HepG2 (cell line): Measurements from ENCODE around the gene SPATA33. TPM values are rescaled to one million over a fixed set of nuclear protein-coding genes. Genes with fewer than 3 reads are reported as not detected.

Source experiments
- ATAC-seq: fragments of 200-7000 bp; cut with Tn5 transposase; 3 replicates; pipeline ENCODE4 v1.9.1; 2020; ENCODE audit warnings: mild to moderate bottlenecking, moderate library complexity
- BruUV-seq: library from RNA; stranded (reverse); fragments of 400-500 nt; replicated peaks from 2 replicates; lab custom pipeline; 2021; lab: Mats Ljungman, UMichigan
- CTCF ChIA-PET: fragments of 300-600 bp; formaldehyde crosslinking; extraction: SDS; loops from one replicate; lab custom pipeline; 2021; ENCODE audit warnings: low total read pairs, inconsistent platforms, low intra/inter-chr PET ratio; lab: Yijun Ruan, JAX
- POLR2A ChIA-PET: fragments of 350-600 bp; sonication (Branson Sonifier 250); formaldehyde crosslinking; loops from one replicate; lab custom pipeline; 2020; ENCODE audit warnings: antibody characterized with exemption, inconsistent platforms; lab: Yijun Ruan, JAX
- DNase-seq: peaks from one replicate; pipeline ENCODE4 v3.0.0-alpha.2; 2015; ENCODE audit warnings: low spot score
- FAIRE-seq: peaks from 3 replicates; lab custom pipeline; 2011; peaks lifted over from hg19 to GRCh38; lab: Jason Lieb, UNC
- H2AFZ ChIP-seq: one replicate; pipeline ENCODE4 v1.6.1; 2011; ENCODE audit warnings: low read length, inconsistent platforms
- H3K27ac ChIP-seq: fragments of 300-600 bp; 3 replicates; pipeline ENCODE4 v1.8.0; 2011; ENCODE audit warnings: mixed run types, mild to moderate bottlenecking, mixed read lengths, low read length, inconsistent platforms; ENCODE audit not compliant: insufficient read depth; ENCODE audit errors: extremely low read length
- H3K27me3 ChIP-seq, 2 experiments: fragments of 200-600 bp in 1 of 2; 2 replicates in 1 of 2; 3 replicates in 1 of 2; pipeline versions ENCODE4 v1.6.0 to v1.8.0; 2011; ENCODE audit warnings: low read length in 2 of 2, mild to moderate bottlenecking in 2 of 2, moderate library complexity in 2 of 2, inconsistent platforms in 1 of 2; ENCODE audit not compliant: insufficient read depth in 2 of 2, control insufficient read depth in 1 of 2
- H3K36me3 ChIP-seq, 2 experiments: fragments of 200-600 bp in 1 of 2; replicated peaks in 1 of 2; 2 replicates in 1 of 2; 3 replicates in 1 of 2; pipeline versions ENCODE4 v1.5.1 to v1.8.0; 2011; ENCODE audit warnings: low read length in 2 of 2, inconsistent platforms in 1 of 2; ENCODE audit not compliant: insufficient read depth in 2 of 2, control insufficient read depth in 1 of 2
- H3K4me1 ChIP-seq: 2 replicates; pipeline ENCODE4 v1.5.1; 2012; ENCODE audit warnings: low read length, inconsistent platforms; ENCODE audit not compliant: insufficient read depth
- H3K4me2 ChIP-seq: 2 replicates; pipeline ENCODE4 v1.6.0; 2011; ENCODE audit warnings: low read depth, low read length, inconsistent platforms
- H3K4me3 ChIP-seq, 3 experiments: fragments of 200-600 bp in 1 of 3; sonication (generic), shearing (Covaris generic) in 1 of 3; replicated peaks in 1 of 3; 2 replicates each; pipeline ENCODE4 v1.5.1; 2011 to 2016; ENCODE audit warnings: low read length in 3 of 3, inconsistent platforms in 2 of 3, low read depth in 2 of 3, mild to moderate bottlenecking in 2 of 3, control low read depth in 1 of 3, mixed read lengths in 1 of 3; ENCODE audit not compliant: insufficient read depth in 1 of 3
- H3K79me2 ChIP-seq: one replicate; pipeline ENCODE4 v1.6.1; 2011; ENCODE audit warnings: low read length, inconsistent platforms; ENCODE audit not compliant: insufficient read depth
- H3K9ac ChIP-seq: 2 replicates; pipeline ENCODE4 v1.6.0; 2011; ENCODE audit warnings: mild to moderate bottlenecking, low read depth, low read length, inconsistent platforms; ENCODE audit not compliant: insufficient read depth
- H3K9me3 ChIP-seq: 2 replicates; pipeline ENCODE4 v1.5.1; 2012; ENCODE audit warnings: mild to moderate bottlenecking, low read length
- H4K20me1 ChIP-seq: 2 replicates; pipeline ENCODE4 v1.6.0; 2011; ENCODE audit warnings: inconsistent platforms, mild to moderate bottlenecking, low read length, moderate library complexity; ENCODE audit not compliant: insufficient read depth
- BHLHE40 ChIP-seq: IDR thresholded peaks from 2 replicates; pipeline ENCODE4 v1.6.1; 2011; ENCODE audit warnings: low read length, improper control_type of control experiment
- CCDC6 ChIP-seq: sonication (generic); formaldehyde crosslinking; IDR thresholded peaks from 2 replicates; pipeline ENCODE4 v1.8.1; 2022; ENCODE audit warnings: mild to moderate bottlenecking, missing genetic modification reagents, moderate library complexity
- DR1 ChIP-seq: sonication (generic); formaldehyde crosslinking; IDR thresholded peaks from 2 replicates; pipeline ENCODE4 v1.8.0; 2021; ENCODE audit warnings: mild to moderate bottlenecking, missing genetic modification reagents, inconsistent platforms
- SMAD3 ChIP-seq: sonication (generic); formaldehyde crosslinking; IDR thresholded peaks from 2 replicates; pipeline ENCODE4 v1.4.0; 2020; ENCODE audit warnings: missing genetic modification reagents
- ZBTB39 ChIP-seq: sonication (generic); formaldehyde crosslinking; IDR thresholded peaks from 2 replicates; pipeline ENCODE4 v1.5.0; 2020; ENCODE audit warnings: missing genetic modification reagents
- ZNF160 ChIP-seq: sonication (generic); formaldehyde crosslinking; IDR thresholded peaks from 2 replicates; pipeline ENCODE4 v1.8.0; 2022; ENCODE audit warnings: mild to moderate bottlenecking, inconsistent platforms, missing genetic modification reagents
- ZNF567 ChIP-seq: sonication (generic); formaldehyde crosslinking; IDR thresholded peaks from 2 replicates; pipeline ENCODE4 v1.8.1; 2023; ENCODE audit warnings: mild to moderate bottlenecking, missing genetic modification reagents, borderline replicate concordance
- ZNF605 ChIP-seq: sonication (generic); formaldehyde crosslinking; IDR thresholded peaks from 2 replicates; pipeline ENCODE4 v1.8.0; 2022; ENCODE audit warnings: mild to moderate bottlenecking, missing genetic modification reagents
- ZNF614 ChIP-seq: IDR thresholded peaks from 2 replicates; pipeline ENCODE4 v1.6.1; 2018; ENCODE audit warnings: missing biosample characterization, missing genetic modification reagents, inconsistent platforms, borderline replicate concordance
- ZNF768 ChIP-seq: sonication (generic); formaldehyde crosslinking; IDR thresholded peaks from 2 replicates; pipeline ENCODE4 v1.4.0; 2020; ENCODE audit warnings: missing genetic modification reagents
- WGBS: methylation state at CpG from one replicate; pipeline ENCODE4 v1.1.6; 2017; ENCODE audit warnings: low lambda C conversion rate; 5-methylcytosine and 5-hydroxymethylcytosine counted together
- in situ Hi-C: cut with HindIII; loops from 2 replicates; pipeline ENCODE4 v1.10.0; 2017; ENCODE audit warnings: low pct_unique_long_range_greater_than_20kb; ENCODE audit not compliant: extremely low pct_ligation_motif_present
- intact Hi-C: fragments of 100-400 bp; cut with micrococcal nuclease; formaldehyde crosslinking; loops from one replicate; pipeline ENCODE4 v1.10.0; 2022; ENCODE audit not compliant: unreplicated experiment
- polyA plus RNA-seq, 8 experiments: library from polyadenylated mRNA; depleted of rRNA in 3 of 8; stranded (reverse) in 7 of 8; unstranded in 1 of 8; fragments of >200 nt; fragmentation: Illumina TruSeq in 4 of 8; extraction: Trizol in 4 of 8; gene quantifications; 2 replicates each; pipeline versions ENCODE4 v1.2.1 to v1.2.3, GENCODE V29; 2011 to 2016; ENCODE audit warnings: low read depth in 4 of 8, missing spikeins in 1 of 8, mixed read lengths in 1 of 8; ENCODE audit not compliant: insufficient read depth in 1 of 8
- total RNA-seq, 5 experiments: library from RNA; depleted of rRNA; stranded (reverse); fragments of >200 nt; fragmentation: Illumina TruSeq; extraction: Trizol; gene quantifications; 2 replicates each; pipeline ENCODE4 v1.2.3, GENCODE V29; 2016; ENCODE audit warnings: low read depth in 1 of 5
- TF ChIP-seq, protein P1 (sequence below): sonication (generic); formaldehyde crosslinking; IDR thresholded peaks from 2 replicates; pipeline ENCODE4 v1.8.0; 2022; ENCODE audit warnings: mild to moderate bottlenecking, missing genetic modification reagents; ENCODE audit not compliant: insufficient replicate concordance
- TF ChIP-seq, protein P2 (sequence below): sonication (generic); formaldehyde crosslinking; IDR thresholded peaks from 2 replicates; pipeline ENCODE4 v1.8.0; 2022; ENCODE audit warnings: low read depth, missing genetic modification reagents

SPATA33 gene
- total and polyA plus RNA-seq, 2 of the 13 experiments (the other 11 are each of a cell fraction or from before 2014, with no cell fraction given) = 5.7 to 11.0 TPM

DNA sequence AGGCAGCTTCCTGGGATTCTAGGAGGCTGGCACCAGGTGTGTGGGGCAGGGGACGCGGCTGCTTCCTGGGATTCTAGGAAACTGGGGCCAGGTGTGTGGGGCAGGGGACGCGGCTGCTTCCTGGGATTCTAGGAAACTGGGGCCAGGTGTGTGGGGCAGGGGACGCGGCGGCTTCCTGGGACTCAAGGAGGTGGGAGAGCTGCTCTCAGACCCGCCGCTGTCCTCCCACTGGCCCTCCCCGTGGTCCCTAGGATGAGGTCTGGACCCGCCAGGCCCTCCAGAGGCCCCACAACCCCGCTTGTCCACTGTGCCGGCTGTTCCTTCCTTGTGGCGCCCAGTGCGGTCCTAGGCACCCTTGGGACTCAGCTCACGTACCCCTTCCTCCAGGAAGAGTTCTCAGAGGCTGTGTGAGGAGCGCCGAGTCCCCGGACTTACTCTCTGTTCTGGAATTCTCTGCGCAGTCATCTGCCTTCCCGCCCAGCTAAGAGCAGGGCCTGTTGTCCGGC lies 43.6 kb upstream of the SPATA33 start:
- 77% methylated on average over 20 of the region's 22 CpGs for WGBS
- Histone ChIP-seq H2AFZ (no peak overlapping the region), H3K9ac (no peak overlapping the region), H3K9me3 (no peaks in the 10 kb centered on the region), H4K20me1 (no peaks in the 10 kb centered on the region), H3K4me2 (no peak overlapping the region), H3K36me3 (no peaks in the 10 kb centered on the region), H3K4me1 (peaks cover 40% of the 10 kb centered on the region), H3K27ac (no peak overlapping the region), H3K79me2 (no peaks in the 10 kb centered on the region), H3K4me3 (no peak overlapping the region), H3K27me3 (peaks cover 5 to 20% of the 10 kb centered on the region in 2 experiments; a peak in 2 of 5 replicates)
- BruUV-seq = no TSS peak
- intact Hi-C loops (no loop called here), in situ Hi-C loops (no loop called here)
- ChIA-PET CTCF (no interaction called here), POLR2A (no interaction called here)
- FAIRE-seq = no peak
- TF ChIP-seq, protein P1, sequence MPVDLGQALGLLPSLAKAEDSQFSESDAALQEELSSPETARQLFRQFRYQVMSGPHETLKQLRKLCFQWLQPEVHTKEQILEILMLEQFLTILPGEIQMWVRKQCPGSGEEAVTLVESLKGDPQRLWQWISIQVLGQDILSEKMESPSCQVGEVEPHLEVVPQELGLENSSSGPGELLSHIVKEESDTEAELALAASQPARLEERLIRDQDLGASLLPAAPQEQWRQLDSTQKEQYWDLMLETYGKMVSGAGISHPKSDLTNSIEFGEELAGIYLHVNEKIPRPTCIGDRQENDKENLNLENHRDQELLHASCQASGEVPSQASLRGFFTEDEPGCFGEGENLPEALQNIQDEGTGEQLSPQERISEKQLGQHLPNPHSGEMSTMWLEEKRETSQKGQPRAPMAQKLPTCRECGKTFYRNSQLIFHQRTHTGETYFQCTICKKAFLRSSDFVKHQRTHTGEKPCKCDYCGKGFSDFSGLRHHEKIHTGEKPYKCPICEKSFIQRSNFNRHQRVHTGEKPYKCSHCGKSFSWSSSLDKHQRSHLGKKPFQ (CRISPR knock-in tag) = no peak
- DNase-seq = no peak
- ATAC-seq = no peak; the same call in 2 of the 3 replicates

- Histone ChIP-seq H3K9ac (no peak overlapping the region), H3K4me2 (peak overlapping the region; percentile 62), H4K20me1 (no peaks in the 10 kb centered on the region), H3K4me1 (peaks cover 40% of the 10 kb centered on the region), H3K27me3 (peaks cover 5 to 20% of the 10 kb centered on the region in 2 experiments; a peak in 2 of 5 replicates), H3K9me3 (no peaks in the 10 kb centered on the region), H2AFZ (no peak overlapping the region), H3K36me3 (no peaks in the 10 kb centered on the region), H3K4me3 (peak overlapping the region in 1 of 3 experiments; percentile 48; a peak in 1 of 6 replicates), H3K79me2 (no peaks in the 10 kb centered on the region), H3K27ac (no peak overlapping the region)
- CTCF ChIA-PET = interaction anchor here (1.0 to 2.6 kb wide), 3 partner anchors 16 to 26 kb away, joined by 3 to 34 read pairs (median 3); no protein-coding TSS in a partner anchor
- intact Hi-C loops = loop anchor here (1.0 kb wide), 1 partner anchor 26 kb away; no protein-coding TSS in a partner anchor
- POLR2A ChIA-PET = interaction anchor here (0.9 kb wide), 1 partner anchor 85 kb away, joined by 3 read pairs; no protein-coding TSS in a partner anchor
- BruUV-seq = no TSS peak
- 47% methylated on average over 12 of the region's 13 CpGs for WGBS
- DNase-seq (no peak), FAIRE-seq (no peak), ATAC-seq (peak; percentile 29)
- in situ Hi-C loops = no loop called here
- TF ChIP-seq ZBTB39 (CRISPR knock-in tag) = 0 out of 2 replicates have a peak, but pooled peaks have one; percentile 78
- no peak for TF ChIP-seq DR1 (CRISPR knock-in tag)
- no peak for TF ChIP-seq BHLHE40
- TF ChIP-seq, protein P2, sequence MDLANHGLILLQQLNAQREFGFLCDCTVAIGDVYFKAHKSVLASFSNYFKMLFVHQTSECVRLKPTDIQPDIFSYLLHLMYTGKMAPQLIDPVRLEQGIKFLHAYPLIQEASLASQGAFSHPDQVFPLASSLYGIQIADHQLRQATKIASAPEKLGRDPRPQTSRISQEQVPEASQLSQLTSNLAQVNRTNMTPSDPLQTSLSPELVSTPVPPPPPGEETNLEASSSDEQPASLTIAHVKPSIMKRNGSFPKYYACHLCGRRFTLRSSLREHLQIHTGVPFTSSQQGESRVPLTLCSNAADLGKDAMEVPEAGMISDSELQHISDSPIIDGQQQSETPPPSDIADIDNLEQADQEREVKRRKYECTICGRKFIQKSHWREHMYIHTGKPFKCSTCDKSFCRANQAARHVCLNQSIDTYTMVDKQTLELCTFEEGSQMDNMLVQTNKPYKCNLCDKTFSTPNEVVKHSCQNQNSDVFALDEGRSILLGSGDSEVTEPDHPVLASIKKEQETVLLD (CRISPR knock-in tag) = no peak
- TF ChIP-seq ZNF768 (CRISPR knock-in tag) = peak; percentile 71; the same call in 1 of the 2 replicates
- TF ChIP-seq ZNF567 (CRISPR knock-in tag) = 0 out of 2 replicates have a peak, but pooled peaks have one; percentile 12
- 0 out of 2 replicates have a peak, but pooled peaks have one; percentile 29 for TF ChIP-seq ZNF605 (CRISPR knock-in tag)
- 0 out of 2 replicates have a peak, but pooled peaks have one; percentile 13 for TF ChIP-seq CCDC6
- 0 out of 2 replicates have a peak, but pooled peaks have one; percentile 5 for TF ChIP-seq SMAD3 (CRISPR knock-in tag)
- peak; percentile 7; the same call in 1 of the 2 replicates for TF ChIP-seq ZNF614 (CRISPR knock-in tag)
- TF ChIP-seq ZNF160 = 0 out of 2 replicates have a peak, but pooled peaks have one; percentile 48
These were observed 42.5 kb upstream of the SPATA33 start for GRCh38 chr16:89615176-89615575.
